Activated CD4-positive, alpha-beta memory T cell treated with anti-CD3 and anti-CD28 coated beads for 36 hours (primary cell): ENCODE data around the gene PSMB2. TPM values are rescaled to one million over a fixed set of nuclear protein-coding genes. Genes with fewer than 3 reads are reported as not detected.
"Not testable (repeated sequence)": the region's sequence is repeated elsewhere in the genome, so short reads cannot be mapped to it uniquely, and the experiment has no call there.

Experiments used
- CTCF ChIA-PET: fragments of 350-600 bp; sonication (Branson Sonifier 250); formaldehyde crosslinking; loops from one replicate; lab custom pipeline; 2021; ENCODE audit warnings: antibody characterized with exemption, inconsistent platforms; lab: Charles Lee
- POLR2A ChIA-PET: fragments of 350-600 bp; sonication (Branson Sonifier 250); formaldehyde crosslinking; loops from one replicate; lab custom pipeline; 2021; ENCODE audit warnings: antibody characterized with exemption; lab: Charles Lee
- DNase-seq: peaks from one replicate; pipeline ENCODE4 v3.0.0-alpha.2; 2020
- H3K27ac Mint-ChIP-seq: one replicate; pipeline ENCODE4 v1.8.0; 2021; ENCODE audit warnings: mixed read lengths
- H3K27me3 Mint-ChIP-seq: one replicate; pipeline ENCODE4 v1.8.0; 2021; ENCODE audit warnings: mixed read lengths
- H3K36me3 Mint-ChIP-seq: one replicate; pipeline ENCODE4 v1.8.0; 2021; ENCODE audit warnings: mixed read lengths
- H3K4me1 Mint-ChIP-seq: one replicate; pipeline ENCODE4 v1.8.0; 2021; ENCODE audit warnings: low read depth, mixed read lengths
- H3K4me3 Mint-ChIP-seq: one replicate; pipeline ENCODE4 v1.8.0; 2021; ENCODE audit warnings: mild to moderate bottlenecking, mixed read lengths
- H3K9me3 Mint-ChIP-seq: one replicate; pipeline ENCODE4 v1.8.0; 2021; ENCODE audit warnings: mixed read lengths
- intact Hi-C: fragments of 100-400 bp; cut with micrococcal nuclease; formaldehyde crosslinking; loops from one replicate; pipeline ENCODE4 v1.15.1; 2023
- total RNA-seq, 2 experiments: library from RNA; stranded (reverse); gene quantifications; one replicate each; pipeline ENCODE4 v1.2.3, GENCODE V29; 2021

PSMB2 gene
- 10 to 100 TPM; 88.1 to 91.5 TPM for total RNA-seq

GRCh38 chr1:35641233-35641866 lies at the start of gene PSMB2:
Gene PSMB2 (minus strand): TSS chr1:35641526. CDS start chr1:35641432, 94 bp downstream.
- intact Hi-C loops: loop anchor here (2.0 to 10.0 kb wide), 3 partner anchors 77 to 187 kb away; partner anchors contain the start of genes C1orf216, KIAA0319L and NCDN
- Mint-ChIP-seq H3K4me3 (peak within 1 kb of the TSS; percentile 100), H3K36me3 (peaks cover 5% of the 10 kb centered on the region), H3K4me1 (peaks cover 29% of the 10 kb centered on the region), H3K9me3 (no peaks in the 10 kb centered on the region), H3K27ac (peak within 1 kb of the TSS; percentile 100), H3K27me3 (peaks cover 14% of the 10 kb centered on the region)
- ChIA-PET POLR2A (no interaction called here), CTCF (interaction anchor here (1.8 kb wide), 1 partner anchor 74 kb away, joined by 7 read pairs; no protein-coding TSS in a partner anchor)
- peak; percentile 98 for DNase-seq

GRCh38 chr1:35691080-35691479 lies 49.8 kb upstream of the PSMB2 start:
- no peaks in the 10 kb centered on the region for H3K36me3 Mint-ChIP-seq
- POLR2A ChIA-PET: no interaction called here
- intact Hi-C loops: no loop called here
- DNase-seq: no peak
- H3K27ac Mint-ChIP-seq: no peak overlapping the region
- H3K4me1 Mint-ChIP-seq: no peaks in the 10 kb centered on the region
- H3K9me3 Mint-ChIP-seq: no peaks in the 10 kb centered on the region
- CTCF ChIA-PET: interaction anchor here (1.0 kb wide), 1 partner anchor 36 kb away, joined by 3 read pairs; no protein-coding TSS in a partner anchor
- H3K27me3 Mint-ChIP-seq: peaks cover 7% of the 10 kb centered on the region
- H3K4me3 Mint-ChIP-seq: no peak overlapping the region

GRCh38 chr1:35690103-35690502 lies 48.8 kb upstream of the PSMB2 start:
- H3K4me3 Mint-ChIP-seq, H3K27ac Mint-ChIP-seq, H3K9me3 Mint-ChIP-seq, POLR2A ChIA-PET, H3K27me3 Mint-ChIP-seq, H3K36me3 Mint-ChIP-seq, intact Hi-C loops, H3K4me1 Mint-ChIP-seq, DNase-seq: not testable (repeated sequence)
- CTCF ChIA-PET: interaction anchor here (1.0 to 1.2 kb wide), 2 partner anchors 25 to 37 kb away, joined by 3 read pairs; no protein-coding TSS in a partner anchor

GRCh38 chr1:35688161-35688560 lies 46.8 kb upstream of the PSMB2 start:
- DNase-seq: no peak
- ChIA-PET POLR2A (no interaction called here), CTCF (no interaction called here)
- Mint-ChIP-seq H3K9me3 (no peaks in the 10 kb centered on the region), H3K36me3 (no peaks in the 10 kb centered on the region), H3K4me1 (no peaks in the 10 kb centered on the region), H3K4me3 (no peak overlapping the region), H3K27ac (no peak overlapping the region), H3K27me3 (peaks cover 12% of the 10 kb centered on the region)
- intact Hi-C loops: no loop called here

- H3K4me3 Mint-ChIP-seq: no peak overlapping the region
Observed at GRCh38 chr1:35683012-35683411, 41.7 kb upstream of the PSMB2 start.

GRCh38 chr1:35680271-35680670 lies 38.9 kb upstream of the PSMB2 start:
- H3K36me3 Mint-ChIP-seq: no peaks in the 10 kb centered on the region
- POLR2A ChIA-PET: no interaction called here

More at GRCh38 chr1:35683012-35683411, 41.7 kb upstream of the PSMB2 start:
- intact Hi-C loops: no loop called here
- Mint-ChIP-seq H3K27me3 (peaks cover 5% of the 10 kb centered on the region), H3K27ac (no peak overlapping the region), H3K9me3 (no peaks in the 10 kb centered on the region), H3K4me1 (no peaks in the 10 kb centered on the region), H3K36me3 (no peaks in the 10 kb centered on the region)
- ChIA-PET CTCF (interaction anchor here (1.2 kb wide), 1 partner anchor 33 kb away, joined by 5 read pairs; no protein-coding TSS in a partner anchor), POLR2A (no interaction called here)
- DNase-seq: no peak

GRCh38 chr1:35675773-35676172 lies 34.4 kb upstream of the PSMB2 start:
- intact Hi-C loops: no loop called here
- Mint-ChIP-seq H3K36me3 (no peaks in the 10 kb centered on the region), H3K9me3 (no peaks in the 10 kb centered on the region), H3K27ac (no peak overlapping the region), H3K4me3 (no peak overlapping the region), H3K4me1 (no peaks in the 10 kb centered on the region), H3K27me3 (peaks cover 12% of the 10 kb centered on the region)
- CTCF ChIA-PET: interaction anchor here (1.8 kb wide), 1 partner anchor 52 kb away, joined by 6 read pairs; no protein-coding TSS in a partner anchor
- POLR2A ChIA-PET: no interaction called here
- no peak for DNase-seq

More at GRCh38 chr1:35680271-35680670, 38.9 kb upstream of the PSMB2 start:
- no peak for DNase-seq
- peaks cover 7% of the 10 kb centered on the region for H3K27me3 Mint-ChIP-seq
- H3K4me3 Mint-ChIP-seq: no peak overlapping the region
- CTCF ChIA-PET: no interaction called here
- no peaks in the 10 kb centered on the region for H3K9me3 Mint-ChIP-seq
- H3K4me1 Mint-ChIP-seq: no peaks in the 10 kb centered on the region
- H3K27ac Mint-ChIP-seq: no peak overlapping the region
- intact Hi-C loops: no loop called here

GRCh38 chr1:35674111-35674510 lies 32.8 kb upstream of the PSMB2 start:
- intact Hi-C loops: no loop called here
- no peak overlapping the region for H3K27ac Mint-ChIP-seq
- peaks cover 14% of the 10 kb centered on the region for H3K27me3 Mint-ChIP-seq
- H3K36me3 Mint-ChIP-seq: no peaks in the 10 kb centered on the region
- no peak for DNase-seq
- ChIA-PET POLR2A (no interaction called here), CTCF (interaction anchor here (0.6 kb wide), 1 partner anchor 422 kb away, joined by 4 read pairs; no protein-coding TSS in a partner anchor)
- no peaks in the 10 kb centered on the region for H3K4me1 Mint-ChIP-seq
- no peak overlapping the region for H3K4me3 Mint-ChIP-seq
- H3K9me3 Mint-ChIP-seq: no peaks in the 10 kb centered on the region

GRCh38 chr1:35672116-35672515 lies 30.8 kb upstream of the PSMB2 start:
- H3K27ac Mint-ChIP-seq: no peak overlapping the region
- no peaks in the 10 kb centered on the region for H3K4me1 Mint-ChIP-seq
- no peaks in the 10 kb centered on the region for H3K36me3 Mint-ChIP-seq
- intact Hi-C loops: no loop called here
- H3K4me3 Mint-ChIP-seq: no peak overlapping the region
- no peaks in the 10 kb centered on the region for H3K9me3 Mint-ChIP-seq
- DNase-seq: no peak
- peaks cover 14% of the 10 kb centered on the region for H3K27me3 Mint-ChIP-seq
- ChIA-PET POLR2A (no interaction called here), CTCF (interaction anchor here (1.1 to 1.2 kb wide), 2 partner anchors 44 to 54 kb away, joined by 3 read pairs; no protein-coding TSS in a partner anchor)

GRCh38 chr1:35668506-35668905 lies 27.2 kb upstream of the PSMB2 start:
- CTCF ChIA-PET: no interaction called here
- DNase-seq: no peak
- H3K27ac Mint-ChIP-seq: no peak overlapping the region
- no peak overlapping the region for H3K4me3 Mint-ChIP-seq
- no peaks in the 10 kb centered on the region for H3K4me1 Mint-ChIP-seq
- intact Hi-C loops: no loop called here
- POLR2A ChIA-PET: interaction anchor here (0.5 kb wide), 1 partner anchor 9 kb away, joined by 3 read pairs; no protein-coding TSS in a partner anchor
- H3K36me3 Mint-ChIP-seq: no peaks in the 10 kb centered on the region
- no peaks in the 10 kb centered on the region for H3K9me3 Mint-ChIP-seq
- H3K27me3 Mint-ChIP-seq: peaks cover 19% of the 10 kb centered on the region

- no peak overlapping the region for H3K4me3 Mint-ChIP-seq
- no peaks in the 10 kb centered on the region for H3K4me1 Mint-ChIP-seq
- intact Hi-C loops: no loop called here
- no peaks in the 10 kb centered on the region for H3K36me3 Mint-ChIP-seq
- H3K27ac Mint-ChIP-seq: no peak overlapping the region
- POLR2A ChIA-PET: no interaction called here
- H3K27me3 Mint-ChIP-seq: peaks cover 11% of the 10 kb centered on the region
- no peaks in the 10 kb centered on the region for H3K9me3 Mint-ChIP-seq
- DNase-seq: no peak
- CTCF ChIA-PET: interaction anchor here (1.0 kb wide), 1 partner anchor 60 kb away, joined by 3 read pairs; no protein-coding TSS in a partner anchor
Observed at GRCh38 chr1:35666916-35667315, 25.6 kb upstream of the PSMB2 start.

GRCh38 chr1:35666216-35666615 lies 24.9 kb upstream of the PSMB2 start:
- Mint-ChIP-seq H3K4me1 (no peaks in the 10 kb centered on the region), H3K27ac (no peak overlapping the region), H3K36me3 (no peaks in the 10 kb centered on the region), H3K9me3 (no peaks in the 10 kb centered on the region), H3K27me3 (peaks cover 9% of the 10 kb centered on the region), H3K4me3 (no peak overlapping the region)
- intact Hi-C loops: no loop called here
- ChIA-PET CTCF (interaction anchor here (1.0 kb wide), 1 partner anchor 61 kb away, joined by 3 read pairs; no protein-coding TSS in a partner anchor), POLR2A (no interaction called here)
- no peak for DNase-seq
